ENCODE results near the gene IGSF21.

The IGSF21 gene

DNA sequence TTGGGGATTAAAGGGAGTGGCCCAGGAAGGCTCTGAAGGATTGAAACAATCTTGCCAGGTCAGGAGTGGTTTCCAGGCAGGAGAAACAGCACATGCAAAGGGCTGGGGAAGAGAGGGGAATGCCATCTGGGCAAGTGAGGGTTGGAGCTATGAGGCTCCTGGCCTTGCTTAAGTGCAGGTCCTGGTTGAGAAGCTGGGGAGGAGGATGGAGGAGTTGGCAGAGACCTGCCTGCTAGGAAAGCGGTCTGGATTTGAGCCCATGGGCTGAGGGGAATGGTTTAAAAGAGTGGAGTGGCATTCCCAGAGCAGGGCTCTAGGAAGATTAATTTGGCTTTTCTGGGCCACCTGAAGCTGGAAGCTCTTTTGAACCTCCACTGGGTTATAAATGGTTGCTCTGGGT, 9.2 kb downstream of the IGSF21 start:
- no peaks in the 10 kb centered on the region for H3K4me1 ChIP-seq
- H3K36me3 ChIP-seq (ENCODE audit: control insufficient read depth, insufficient read depth, low read length): no peaks in the 10 kb centered on the region
- no peak overlapping the region for H3K27ac ChIP-seq
- H3K9me3 ChIP-seq (ENCODE audit: control insufficient read depth, low read length): no peaks in the 10 kb centered on the region
- H3K79me2 ChIP-seq: no peaks in the 10 kb centered on the region
- H2AFZ ChIP-seq: no peak overlapping the region
- TF ChIP-seq, protein P1, sequence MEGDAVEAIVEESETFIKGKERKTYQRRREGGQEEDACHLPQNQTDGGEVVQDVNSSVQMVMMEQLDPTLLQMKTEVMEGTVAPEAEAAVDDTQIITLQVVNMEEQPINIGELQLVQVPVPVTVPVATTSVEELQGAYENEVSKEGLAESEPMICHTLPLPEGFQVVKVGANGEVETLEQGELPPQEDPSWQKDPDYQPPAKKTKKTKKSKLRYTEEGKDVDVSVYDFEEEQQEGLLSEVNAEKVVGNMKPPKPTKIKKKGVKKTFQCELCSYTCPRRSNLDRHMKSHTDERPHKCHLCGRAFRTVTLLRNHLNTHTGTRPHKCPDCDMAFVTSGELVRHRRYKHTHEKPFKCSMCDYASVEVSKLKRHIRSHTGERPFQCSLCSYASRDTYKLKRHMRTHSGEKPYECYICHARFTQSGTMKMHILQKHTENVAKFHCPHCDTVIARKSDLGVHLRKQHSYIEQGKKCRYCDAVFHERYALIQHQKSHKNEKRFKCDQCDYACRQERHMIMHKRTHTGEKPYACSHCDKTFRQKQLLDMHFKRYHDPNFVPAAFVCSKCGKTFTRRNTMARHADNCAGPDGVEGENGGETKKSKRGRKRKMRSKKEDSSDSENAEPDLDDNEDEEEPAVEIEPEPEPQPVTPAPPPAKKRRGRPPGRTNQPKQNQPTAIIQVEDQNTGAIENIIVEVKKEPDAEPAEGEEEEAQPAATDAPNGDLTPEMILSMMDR (IDR thresholded peaks at IDR 0.05): no peak
- H3K4me2 ChIP-seq (ENCODE audit: low read length): no peak overlapping the region
- no peak overlapping the region for H3K4me3 ChIP-seq (ENCODE audit: low read depth, low read length)
- no peaks in the 10 kb centered on the region for H3K27me3 ChIP-seq (ENCODE audit: control insufficient read depth, insufficient read depth, low read length)
- no peak overlapping the region for H3K9ac ChIP-seq

- H2AFZ ChIP-seq: no peak overlapping the region
- no peaks in the 10 kb centered on the region for H3K4me1 ChIP-seq
- no peak overlapping the region for H3K27ac ChIP-seq
- no peaks in the 10 kb centered on the region for H3K36me3 ChIP-seq (ENCODE audit: control insufficient read depth, insufficient read depth, low read length)
- no peak overlapping the region for H3K4me2 ChIP-seq (ENCODE audit: low read length)
- H3K9me3 ChIP-seq (ENCODE audit: control insufficient read depth, low read length): no peaks in the 10 kb centered on the region
- TF ChIP-seq, protein P1 (IDR thresholded peaks at IDR 0.05): no peak
- H3K27me3 ChIP-seq (ENCODE audit: control insufficient read depth, insufficient read depth, low read length): no peaks in the 10 kb centered on the region
- H3K9ac ChIP-seq: no peak overlapping the region
- H3K79me2 ChIP-seq: no peaks in the 10 kb centered on the region
- H3K4me3 ChIP-seq (ENCODE audit: low read depth, low read length): no peak overlapping the region
Observed at GRCh38 chr1:18118078-18118477, 10.5 kb downstream of the IGSF21 start.

DNA sequence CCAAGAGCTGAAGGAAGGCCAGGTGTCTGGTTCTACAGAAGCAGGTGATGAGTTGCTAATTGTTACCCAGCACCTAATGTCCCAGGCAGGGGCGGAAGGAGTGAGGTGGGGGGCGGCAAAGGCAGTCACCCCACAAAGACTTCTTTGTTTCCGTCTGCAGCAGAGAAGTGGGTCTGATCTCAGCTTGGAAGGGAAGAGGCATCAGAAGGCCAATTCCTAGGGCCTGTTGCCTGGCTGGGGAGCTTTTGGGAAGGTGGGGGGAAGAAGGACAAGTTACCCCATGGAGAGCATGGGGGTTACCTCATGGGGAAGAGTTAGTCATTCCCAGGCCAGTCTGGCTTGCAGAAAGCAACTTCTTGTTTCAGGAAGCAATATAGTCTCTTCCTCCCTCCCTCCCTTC, 10.9 kb downstream of the IGSF21 start:
- no peak overlapping the region for H3K27ac ChIP-seq
- H3K4me3 ChIP-seq (ENCODE audit: low read depth, low read length): no peak overlapping the region
- H3K27me3 ChIP-seq (ENCODE audit: control insufficient read depth, insufficient read depth, low read length): no peaks in the 10 kb centered on the region
- no peak overlapping the region for H3K9ac ChIP-seq
- TF ChIP-seq, protein P1 (IDR thresholded peaks at IDR 0.05): no peak
- H3K79me2 ChIP-seq: no peaks in the 10 kb centered on the region
- H2AFZ ChIP-seq: no peak overlapping the region
- H3K9me3 ChIP-seq (ENCODE audit: control insufficient read depth, low read length): no peaks in the 10 kb centered on the region
- no peaks in the 10 kb centered on the region for H3K36me3 ChIP-seq (ENCODE audit: control insufficient read depth, insufficient read depth, low read length)
- H3K4me2 ChIP-seq (ENCODE audit: low read length): no peak overlapping the region
- no peaks in the 10 kb centered on the region for H3K4me1 ChIP-seq

DNA sequence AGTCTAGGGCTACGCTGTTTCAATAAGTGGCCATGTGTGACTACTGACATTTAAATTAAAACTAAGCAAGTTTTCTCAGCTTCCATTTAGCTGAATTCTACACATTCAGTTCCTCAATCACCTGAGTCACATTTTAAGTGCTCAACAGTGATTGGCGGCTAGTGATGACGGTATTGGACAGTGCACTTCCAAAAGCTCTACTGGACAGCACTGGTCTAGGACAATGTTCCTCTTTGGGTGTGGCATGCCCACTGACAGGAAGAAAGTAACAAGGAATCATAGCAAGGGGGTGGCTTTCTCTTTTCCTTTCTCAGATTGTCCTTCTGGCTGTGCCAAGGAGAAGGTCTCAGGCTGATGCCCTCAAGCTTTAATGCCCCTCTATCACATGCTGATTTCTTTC, 11.7 kb downstream of the IGSF21 start:
- Histone ChIP-seq H3K27me3 (ENCODE audit: control insufficient read depth, insufficient read depth, low read length) (no peaks in the 10 kb centered on the region), H3K4me1 (no peaks in the 10 kb centered on the region), H3K4me3 (ENCODE audit: low read depth, low read length) (no peak overlapping the region), H2AFZ (no peak overlapping the region), H3K79me2 (no peaks in the 10 kb centered on the region), H3K4me2 (ENCODE audit: low read length) (no peak overlapping the region), H3K27ac (no peak overlapping the region), H3K9ac (no peak overlapping the region), H3K9me3 (ENCODE audit: control insufficient read depth, low read length) (no peaks in the 10 kb centered on the region), H3K36me3 (ENCODE audit: control insufficient read depth, insufficient read depth, low read length) (no peaks in the 10 kb centered on the region)
- TF ChIP-seq, protein P1 (IDR thresholded peaks at IDR 0.05): no peak

DNA sequence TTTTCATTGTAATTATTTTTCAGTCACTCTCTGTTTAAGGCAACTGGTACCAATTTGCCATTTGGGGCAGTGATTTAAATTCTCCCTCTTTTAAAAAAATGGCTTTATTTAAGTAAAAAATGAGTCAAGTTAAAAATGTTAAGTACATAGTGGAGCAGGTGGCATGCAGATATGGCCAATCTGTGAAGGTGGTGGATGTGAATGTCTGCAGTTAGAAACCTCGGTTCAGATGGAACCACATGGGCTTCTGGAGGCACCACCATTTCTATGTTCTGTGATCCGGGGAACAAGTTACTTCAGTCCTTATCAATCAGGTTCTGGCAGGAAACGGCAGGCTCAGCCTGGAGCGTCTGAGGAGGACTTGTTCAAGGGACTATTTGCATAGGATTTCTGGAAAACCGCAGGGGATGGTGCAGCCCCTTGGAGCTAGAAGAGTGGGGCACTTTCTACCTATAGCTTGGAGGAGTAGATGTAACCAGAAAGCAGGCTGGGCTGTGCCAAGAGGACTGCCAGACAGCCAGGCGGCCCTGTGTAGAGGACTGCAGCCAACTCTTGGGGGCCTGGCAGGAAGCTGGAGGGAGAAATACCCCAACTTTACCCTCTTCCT, 12.3 kb downstream of the IGSF21 start:
- Histone ChIP-seq H3K9ac (no peak overlapping the region), H3K36me3 (ENCODE audit: control insufficient read depth, insufficient read depth, low read length) (no peaks in the 10 kb centered on the region), H3K27ac (no peak overlapping the region), H2AFZ (no peak overlapping the region), H3K27me3 (ENCODE audit: control insufficient read depth, insufficient read depth, low read length) (no peaks in the 10 kb centered on the region), H3K79me2 (no peaks in the 10 kb centered on the region), H3K4me3 (ENCODE audit: low read depth, low read length) (no peak overlapping the region), H3K9me3 (ENCODE audit: control insufficient read depth, low read length) (no peaks in the 10 kb centered on the region), H3K4me2 (ENCODE audit: low read length) (no peak overlapping the region), H3K4me1 (no peaks in the 10 kb centered on the region)
- TF ChIP-seq, protein P1 (IDR thresholded peaks at IDR 0.05): no peak
